Measurements from ENCODE around the gene MYOC.
A peak's percentile ranks its signal among the peaks of the same experiment; 100 is the strongest.
"Not testable (repeated sequence)": the region's sequence is repeated elsewhere in the genome, so short reads cannot be mapped to it uniquely, and the experiment has no call there.

MYOC gene

GRCh38 chr1:171652234-171652822, at the start of gene MYOC:
Gene MYOC (minus strand): TSS chr1:171652688. CDS start chr1:171652611, 77 bp downstream.
- DNase-seq (ENCODE audit: low read depth in 2 of 2): no peak

- DNase-seq (ENCODE audit: low read depth in 2 of 2): no peak
Measured at GRCh38 chr1:171699531-171699930, 47.0 kb upstream of the MYOC start.

- DNase-seq (ENCODE audit: low read depth in 2 of 2): not testable (repeated sequence)
Measured at GRCh38 chr1:171695772-171696171, 43.3 kb upstream of the MYOC start.

GRCh38 chr1:171693541-171693940, 41.1 kb upstream of the MYOC start:
- DNase-seq (ENCODE audit: low read depth in 2 of 2): not testable (repeated sequence)

- DNase-seq (ENCODE audit: low read depth in 2 of 2): no peak
Measured at GRCh38 chr1:171683870-171684269, 31.4 kb upstream of the MYOC start.

- no peak for DNase-seq (ENCODE audit: low read depth in 2 of 2)
Measured at GRCh38 chr1:171680339-171680738, 27.9 kb upstream of the MYOC start.

GRCh38 chr1:171676823-171677222, 24.3 kb upstream of the MYOC start:
- no peak for DNase-seq (ENCODE audit: low read depth in 2 of 2)

- no peak for DNase-seq (ENCODE audit: low read depth in 2 of 2)
Measured at GRCh38 chr1:171674431-171675405, 22.2 kb upstream of the MYOC start.

- no peak for DNase-seq (ENCODE audit: low read depth in 2 of 2)
Measured at GRCh38 chr1:171670739-171671138, 18.3 kb upstream of the MYOC start.

- no peak for DNase-seq (ENCODE audit: low read depth in 2 of 2)
Measured at GRCh38 chr1:171668372-171668771, 15.9 kb upstream of the MYOC start.

DNA sequence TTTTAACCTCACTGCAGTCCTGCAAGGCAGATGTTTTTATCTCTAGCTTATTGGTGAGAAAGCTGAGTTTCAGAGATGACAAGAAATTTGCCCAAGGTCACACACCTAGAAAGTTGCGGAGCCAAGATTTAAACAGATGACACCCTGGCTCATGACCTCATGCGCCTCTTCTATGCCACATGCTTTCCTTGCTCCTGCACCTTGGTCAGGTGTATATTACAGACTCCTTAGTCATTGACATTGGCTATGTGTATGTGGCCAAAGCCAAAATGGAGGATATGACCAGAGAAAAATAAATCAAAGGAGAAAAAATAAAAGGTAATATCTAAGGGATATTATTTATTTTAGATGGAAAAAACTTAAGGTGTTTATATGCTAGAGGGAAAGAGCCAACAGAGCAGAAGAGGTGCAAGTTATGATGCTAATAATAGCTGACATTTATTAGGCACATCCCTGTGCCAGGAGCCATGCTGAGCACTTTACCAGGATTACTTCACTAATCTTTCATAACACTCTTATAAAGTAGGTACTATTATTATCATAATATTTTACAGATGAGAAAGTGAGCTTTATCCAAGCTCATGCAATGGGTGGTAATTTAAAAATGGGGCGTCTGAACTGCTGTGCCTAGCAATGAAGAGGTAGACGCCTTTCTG, 13.8 kb upstream of the MYOC start:
- DNase-seq (ENCODE audit: low read depth in 2 of 2): no peak

DNA sequence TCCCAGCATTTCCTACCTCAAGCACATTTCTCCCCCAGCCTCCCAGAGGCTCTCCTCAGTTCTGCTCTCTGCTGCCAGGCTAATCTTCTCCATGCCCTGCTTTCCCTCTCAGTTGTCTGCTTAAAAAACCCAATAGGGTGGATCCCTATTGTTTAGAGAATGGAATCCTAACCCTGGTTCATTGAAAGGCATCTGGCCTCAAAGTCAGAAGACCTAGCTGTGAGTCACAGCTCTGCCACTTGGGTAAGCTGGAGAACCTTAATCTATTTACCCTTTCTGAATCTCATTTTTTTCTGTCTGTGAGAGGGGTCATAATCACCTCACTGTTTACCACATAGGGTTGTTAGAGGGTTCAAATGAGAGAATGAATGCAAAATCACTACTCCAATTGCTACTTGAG, 12.5 kb upstream of the MYOC start:
- no peak for DNase-seq (ENCODE audit: low read depth in 2 of 2)

DNA sequence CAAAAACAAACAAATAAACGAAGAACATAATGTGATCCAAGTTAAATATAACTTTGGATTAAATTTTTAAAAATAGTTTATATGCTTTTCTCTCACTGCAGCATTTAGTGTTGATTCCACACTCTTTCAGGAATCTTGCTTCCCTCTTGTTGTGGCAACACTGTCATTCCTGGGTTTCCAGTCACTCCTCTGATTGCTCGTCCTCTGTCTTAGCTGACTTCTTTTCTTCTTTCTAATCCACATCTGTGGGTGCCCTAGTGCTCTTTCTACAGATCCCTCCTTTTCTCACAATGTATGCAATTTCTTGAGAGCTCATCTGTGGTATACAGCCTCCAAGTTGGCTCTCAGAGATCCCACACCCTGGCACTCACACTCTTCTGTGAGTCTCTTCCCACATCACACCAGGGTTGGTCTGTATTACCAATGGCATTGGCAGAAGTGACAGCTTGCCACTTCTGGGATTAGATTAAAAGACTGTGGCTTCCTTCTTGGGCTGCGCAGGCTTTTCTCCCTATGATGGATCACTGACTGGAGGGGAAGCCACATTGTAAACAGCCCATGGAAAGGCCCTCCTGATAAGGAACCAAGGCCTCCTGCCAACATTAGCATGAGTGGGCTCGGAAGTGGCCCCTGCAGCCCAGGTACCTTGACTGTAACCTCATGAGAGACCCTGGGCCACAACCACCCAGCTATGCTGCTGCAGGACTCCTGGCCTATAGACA, 11.5 kb upstream of the MYOC start:
- DNase-seq (ENCODE audit: low read depth in 2 of 2): no peak

DNA sequence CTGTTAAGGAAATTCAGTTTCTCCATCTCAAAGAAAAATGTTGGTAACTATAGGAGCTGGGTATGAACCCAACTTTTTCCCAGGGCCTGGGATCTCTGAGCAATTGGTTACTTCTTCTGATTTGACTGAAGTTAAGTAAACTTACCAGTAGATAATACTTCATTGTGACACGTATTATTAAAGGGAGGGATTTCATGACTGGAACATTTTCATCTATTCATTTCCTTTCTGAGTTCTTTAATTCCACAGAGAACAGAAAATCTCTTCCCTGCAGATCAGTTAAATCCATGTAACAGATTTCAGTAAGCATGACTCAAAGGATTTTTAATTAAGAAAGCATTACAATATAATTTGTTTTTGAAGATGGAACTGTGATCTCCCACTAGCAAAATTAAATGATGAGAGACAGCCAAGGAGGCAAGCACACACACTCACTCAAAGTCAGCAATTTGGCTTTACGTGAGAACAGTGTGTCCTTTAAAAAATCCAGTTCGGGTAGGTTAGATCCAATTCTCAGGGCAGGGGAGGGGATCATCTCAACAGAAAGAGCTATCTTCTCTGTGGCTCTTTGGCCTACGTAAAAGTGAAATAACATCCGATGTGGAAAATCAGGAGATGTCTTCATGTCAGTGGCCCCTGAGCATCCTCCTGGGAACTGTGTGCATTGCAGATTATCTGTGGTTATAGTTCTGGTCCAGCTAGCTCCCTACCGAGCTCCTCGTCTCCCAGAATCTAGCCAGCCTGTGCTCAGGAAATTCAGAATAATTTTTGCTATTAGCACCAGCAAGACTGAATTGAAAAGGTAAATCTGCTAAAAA, 10.8 kb upstream of the MYOC start:
- DNase-seq (ENCODE audit: low read depth in 2 of 2): no peak

DNA sequence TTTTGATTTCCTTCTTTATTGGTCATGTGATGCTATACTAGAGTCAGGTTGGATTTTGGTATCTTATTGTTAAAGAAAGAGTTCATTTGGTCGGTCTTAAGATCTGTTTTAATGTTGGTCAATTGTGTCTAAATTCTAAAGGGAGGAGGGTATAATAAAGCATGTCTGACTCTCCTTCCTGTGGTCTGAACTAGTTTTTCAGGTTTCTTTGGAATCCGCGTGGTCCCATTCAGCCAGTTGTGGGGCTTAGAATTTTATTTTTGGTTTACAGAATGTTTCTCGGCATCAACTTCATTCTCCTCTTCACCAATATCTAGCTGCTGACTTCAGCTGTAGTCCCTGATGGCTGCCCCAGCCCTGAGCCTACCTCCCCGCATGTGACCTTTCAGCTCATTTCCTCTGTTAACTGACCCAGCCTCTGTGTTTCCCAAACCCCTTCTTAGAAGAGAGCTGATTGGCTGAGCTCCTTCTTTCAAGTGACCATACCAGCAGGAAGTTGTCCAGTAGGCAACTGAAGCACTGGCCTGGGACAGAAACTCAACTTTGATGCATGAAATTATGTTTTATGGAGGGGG, 8.7 kb upstream of the MYOC start:
- DNase-seq (ENCODE audit: low read depth in 2 of 2): no peak

- not testable (repeated sequence) for DNase-seq (ENCODE audit: low read depth in 2 of 2)
Measured at GRCh38 chr1:171656206-171656605, 3.7 kb upstream of the MYOC start.

GRCh38 chr1:171655746-171656116, 3.2 kb upstream of the MYOC start:
- DNase-seq (ENCODE audit: low read depth in 2 of 2): no peak

- peak; percentile 17 to 31 for DNase-seq (ENCODE audit: low read depth in 2 of 2)
Measured at GRCh38 chr1:171654942-171655745, 2.7 kb upstream of the MYOC start.

- no peak for DNase-seq (ENCODE audit: low read depth in 2 of 2)
Measured at GRCh38 chr1:171654201-171654941, 1.9 kb upstream of the MYOC start.
